B cell (primary cell): Measurements from ENCODE around the gene PTPN1. TPM values are rescaled to one million over a fixed set of nuclear protein-coding genes. Genes with fewer than 3 reads are reported as not detected.

Source experiments
- ATAC-seq: fragments of 200-7000 bp; cut with Tn5 transposase; one replicate; pipeline ENCODE4 v1.10.0; 2021; ENCODE audit warnings: low read depth, mild to moderate bottlenecking, moderate number of reproducible peaks, moderate library complexity
- CTCF ChIA-PET: fragments of 350-600 bp; sonication (Branson Sonifier 250); formaldehyde crosslinking; loops from one replicate; lab custom pipeline; 2021; ENCODE audit warnings: antibody characterized with exemption, inconsistent platforms; lab: Charles Lee
- POLR2A ChIA-PET: fragments of 350-600 bp; sonication (Branson Sonifier 250); formaldehyde crosslinking; loops from one replicate; lab custom pipeline; 2021; ENCODE audit warnings: antibody characterized with exemption; lab: Charles Lee
- DNase-seq: peaks from one replicate; pipeline ENCODE4 v3.0.0; 2013
- H2AFZ ChIP-seq: 2 replicates; pipeline ENCODE4 v1.6.1; 2012; ENCODE audit warnings: mild to moderate bottlenecking, low read depth, low read length; ENCODE audit not compliant: insufficient read depth, poor library complexity, severe bottlenecking
- H3K27ac ChIP-seq, 2 donors: 1 replicate in 1 of 2; 2 replicates in 1 of 2; pipeline ENCODE4 v1.5.1; 2012 to 2013; ENCODE audit warnings: low read length in 2 of 2, mild to moderate bottlenecking in 2 of 2, moderate library complexity in 1 of 2
- H3K27me3 ChIP-seq, 4 experiments: fragments of 200-600 bp in 1 of 4; sonication (generic) in 1 of 4; replicated peaks in 1 of 4; 1 replicate in 2 of 4; 2 replicates in 2 of 4; pipeline versions ENCODE4 v1.6.1 to v1.7.0; 2013 to 2016; ENCODE audit warnings: low read length in 3 of 4, mild to moderate bottlenecking in 2 of 4, mixed read lengths in 1 of 4, moderate library complexity in 1 of 4; ENCODE audit not compliant: insufficient read depth in 4 of 4, control insufficient read depth in 3 of 4; ENCODE audit errors: control extremely low read depth in 1 of 4
- H3K36me3 ChIP-seq, 2 experiments: replicated peaks in 1 of 2; 1 replicate in 1 of 2; 2 replicates in 1 of 2; pipeline versions ENCODE4 v1.6.1 to v1.7.1; 2013; ENCODE audit warnings: low read length in 1 of 2; ENCODE audit not compliant: insufficient read depth in 2 of 2, control insufficient read depth in 1 of 2; ENCODE audit errors: control extremely low read depth in 1 of 2, extremely low read depth in 1 of 2
- H3K4me1 ChIP-seq, 2 donors: fragments of 200-600 bp in 1 of 2; sonication (generic) in 1 of 2; 1 replicate in 1 of 2; 2 replicates in 1 of 2; pipeline versions ENCODE4 v1.5.1 to v1.6.1; 2013 to 2017; ENCODE audit warnings: low read length in 2 of 2; ENCODE audit not compliant: control insufficient read depth in 2 of 2, insufficient read depth in 2 of 2
- H3K4me2 ChIP-seq: replicated peaks from 2 replicates; pipeline ENCODE3; 2012; ENCODE audit warnings: mild to moderate bottlenecking, low read depth, low read length; ENCODE audit not compliant: poor library complexity, severe bottlenecking
- H3K4me3 ChIP-seq, 5 experiments: fragments of 200-600 bp in 1 of 5; sonication (generic) in 1 of 5; 1 replicate in 3 of 5; 2 replicates in 2 of 5; pipeline versions ENCODE4 v1.5.1 to v1.7.0; 2011 to 2016; ENCODE audit warnings: low read length in 4 of 5, mild to moderate bottlenecking in 4 of 5, low read depth in 2 of 5, control low read depth in 1 of 5, moderate library complexity in 1 of 5; ENCODE audit not compliant: insufficient read depth in 1 of 5; ENCODE audit errors: control extremely low read depth in 1 of 5, extremely low read depth in 1 of 5
- H3K79me2 ChIP-seq: fragments of 200-600 bp; sonication (generic); one replicate; pipeline ENCODE4 v1.6.0; 2016; ENCODE audit warnings: low read length; ENCODE audit not compliant: control insufficient read depth, insufficient read depth
- H3K9ac ChIP-seq: fragments of 200-600 bp; sonication (generic); 2 replicates; pipeline ENCODE4 v1.6.1; 2017; ENCODE audit warnings: mild to moderate bottlenecking, low read length, moderate library complexity
- H3K9me3 ChIP-seq, 3 donors: one replicate each; pipeline versions ENCODE4 v1.6.1 to v1.7.1; 2013; ENCODE audit warnings: low read length in 2 of 3; ENCODE audit not compliant: control insufficient read depth in 2 of 3, insufficient read depth in 1 of 3; ENCODE audit errors: control extremely low read depth in 1 of 3
- H4K20me1 ChIP-seq: 2 replicates; pipeline ENCODE4 v1.6.0; 2012; ENCODE audit warnings: mild to moderate bottlenecking, low read length; ENCODE audit not compliant: insufficient read depth, control insufficient read depth, poor library complexity, severe bottlenecking
- H3K27ac Mint-ChIP-seq: one replicate; pipeline ENCODE4 v1.8.0; 2021; ENCODE audit warnings: mixed read lengths
- H3K27me3 Mint-ChIP-seq: one replicate; pipeline ENCODE4 v1.8.0; 2021; ENCODE audit warnings: mixed read lengths
- H3K4me1 Mint-ChIP-seq: one replicate; pipeline ENCODE4 v1.8.0; 2021; ENCODE audit warnings: mixed read lengths
- H3K4me3 Mint-ChIP-seq: one replicate; pipeline ENCODE4 v1.8.0; 2021; ENCODE audit warnings: mixed read lengths
- H3K9me3 Mint-ChIP-seq: one replicate; pipeline ENCODE4 v1.8.0; 2022; ENCODE audit warnings: mixed read lengths; ENCODE audit not compliant: insufficient read depth
- CTCF ChIP-seq: fragments of 200-600 bp; IDR thresholded peaks from one replicate; pipeline ENCODE4 v1.8.0; 2022; ENCODE audit warnings: antibody characterized with exemption, mild to moderate bottlenecking
- EZH2 ChIP-seq: IDR thresholded peaks from 2 replicates; pipeline ENCODE4 v1.6.1; 2012; ENCODE audit warnings: borderline replicate concordance, low read depth, mild to moderate bottlenecking, moderate library complexity, low read length; ENCODE audit not compliant: insufficient read depth, poor library complexity, severe bottlenecking
- WGBS: methylation state at CpG from one replicate; pipeline ENCODE4 v1.1.5; 2013; ENCODE audit warnings: missing lambda C conversion rate; ENCODE audit not compliant: insufficient coverage; 5-methylcytosine and 5-hydroxymethylcytosine counted together
- intact Hi-C: fragments of 100-400 bp; cut with micrococcal nuclease; formaldehyde crosslinking; loops from one replicate; pipeline ENCODE4 v1.10.0; 2022
- polyA plus RNA-seq: library from polyadenylated mRNA; depleted of rRNA; stranded (reverse); fragments of >200 nt; gene quantifications from 2 replicates; pipeline ENCODE4 v1.2.3, GENCODE V29; 2012
- total RNA-seq, 2 donors: library from RNA; stranded (reverse); fragments of 120-200 nt in 1 of 2; gene quantifications; 1 replicate in 1 of 2; 2 replicates in 1 of 2; pipeline versions ENCODE4 v1.2.3 to v1.2.4, GENCODE V29; 2013 to 2022

PTPN1 gene
- total and polyA plus RNA-seq, 2 donors (not counting 1 experiment from before 2014, with no cell fraction given): 77.4 to 134 TPM

GRCh38 chr20:50475681-50476292, 34.4 kb upstream of the PTPN1 start:
- Histone ChIP-seq H3K4me3 (no peak overlapping the region), H3K4me2 (no peak overlapping the region), H3K36me3 (no peaks in the 10 kb centered on the region), H3K79me2 (peaks cover 2% of the 10 kb centered on the region), H2AFZ (no peak overlapping the region), H4K20me1 (no peaks in the 10 kb centered on the region), H3K27ac (no peak overlapping the region), H3K27me3 (no peaks in the 10 kb centered on the region), H3K4me1 (peaks cover 33 to 48% of the 10 kb centered on the region in 2 donors), H3K9ac (no peak overlapping the region), H3K9me3 (no peaks in the 10 kb centered on the region)
- ATAC-seq: no peak
- TF ChIP-seq EZH2 (no peak), CTCF (no peak)
- no peak for DNase-seq
- H3K4me3 Mint-ChIP-seq: no peak overlapping the region
- 80% methylated on average over 10 of the region's 14 CpGs for WGBS
- no peaks in the 10 kb centered on the region for H3K27me3 Mint-ChIP-seq
- no peaks in the 10 kb centered on the region for H3K9me3 Mint-ChIP-seq
- POLR2A ChIA-PET: interaction anchor here (0.7 kb wide), 4 partner anchors 43 to 306 kb away, joined by 3 to 8 read pairs (median 6); no protein-coding TSS in a partner anchor
- H3K27ac Mint-ChIP-seq: no peak overlapping the region
- CTCF ChIA-PET: interaction anchor here (0.9 to 1.7 kb wide), 6 partner anchors 11 to 113 kb away, joined by 3 to 7 read pairs (median 4); partner anchors contain the start of gene PTPN1
- intact Hi-C loops: loop anchor here (10.0 kb wide), 1 partner anchor 259 kb away; the partner anchor contains the start of gene PARD6B
- H3K4me1 Mint-ChIP-seq: peaks cover 44% of the 10 kb centered on the region

- DNase-seq (no peak), ATAC-seq (no peak)
- Histone ChIP-seq H3K79me2 (peaks cover 2% of the 10 kb centered on the region), H3K4me2 (no peak overlapping the region), H3K4me1 (peaks cover 23 to 34% of the 10 kb centered on the region in 2 donors), H3K27me3 (no peaks in the 10 kb centered on the region), H3K27ac (no peak overlapping the region), H3K9ac (no peak overlapping the region), H3K4me3 (no peak overlapping the region), H3K9me3 (no peaks in the 10 kb centered on the region), H3K36me3 (no peaks in the 10 kb centered on the region), H4K20me1 (no peaks in the 10 kb centered on the region), H2AFZ (no peak overlapping the region)
- ChIA-PET POLR2A (no interaction called here), CTCF (interaction anchor here (1.4 to 5.2 kb wide), 6 partner anchors 13 to 288 kb away, joined by 3 to 54 read pairs (median 12); no protein-coding TSS in a partner anchor)
- H3K4me1 Mint-ChIP-seq: peaks cover 33% of the 10 kb centered on the region
- no peaks in the 10 kb centered on the region for H3K9me3 Mint-ChIP-seq
- TF ChIP-seq CTCF (no peak), EZH2 (no peak)
- no peak overlapping the region for H3K27ac Mint-ChIP-seq
- no peaks in the 10 kb centered on the region for H3K27me3 Mint-ChIP-seq
- no peak overlapping the region for H3K4me3 Mint-ChIP-seq
- intact Hi-C loops: loop anchor here (10.0 kb wide), 1 partner anchor 257 kb away; the partner anchor contains the start of gene PARD6B
- no CpG with 5 or more reads among the region's 5 CpGs for WGBS
Observed at GRCh38 chr20:50477239-50477872, 32.8 kb upstream of the PTPN1 start.
